ENCODE data around the gene RBFOX2.

- TF ChIP-seq POLR2A (IDR thresholded peaks at IDR 0.05) (no peak), EP300 (IDR thresholded peaks at IDR 0.05) (peak in 1 of 2 donors; percentile 57)
Measured at GRCh38 chr22:35930933-35931332, 97.7 kb downstream of the RBFOX2 start.

All from tibial nerve (tissue), 3 donors.